HG02759 (cell line): Measurements from ENCODE around the gene PGAM2.

Experiments
- ATAC-seq: cut with Tn5 transposase; IDR thresholded peaks from one replicate; pipeline ENCODE4 v1.9.1; 2021; ENCODE audit warnings: mild to moderate bottlenecking, moderate library complexity; ENCODE audit not compliant: unreplicated experiment

PGAM2 gene

DNA sequence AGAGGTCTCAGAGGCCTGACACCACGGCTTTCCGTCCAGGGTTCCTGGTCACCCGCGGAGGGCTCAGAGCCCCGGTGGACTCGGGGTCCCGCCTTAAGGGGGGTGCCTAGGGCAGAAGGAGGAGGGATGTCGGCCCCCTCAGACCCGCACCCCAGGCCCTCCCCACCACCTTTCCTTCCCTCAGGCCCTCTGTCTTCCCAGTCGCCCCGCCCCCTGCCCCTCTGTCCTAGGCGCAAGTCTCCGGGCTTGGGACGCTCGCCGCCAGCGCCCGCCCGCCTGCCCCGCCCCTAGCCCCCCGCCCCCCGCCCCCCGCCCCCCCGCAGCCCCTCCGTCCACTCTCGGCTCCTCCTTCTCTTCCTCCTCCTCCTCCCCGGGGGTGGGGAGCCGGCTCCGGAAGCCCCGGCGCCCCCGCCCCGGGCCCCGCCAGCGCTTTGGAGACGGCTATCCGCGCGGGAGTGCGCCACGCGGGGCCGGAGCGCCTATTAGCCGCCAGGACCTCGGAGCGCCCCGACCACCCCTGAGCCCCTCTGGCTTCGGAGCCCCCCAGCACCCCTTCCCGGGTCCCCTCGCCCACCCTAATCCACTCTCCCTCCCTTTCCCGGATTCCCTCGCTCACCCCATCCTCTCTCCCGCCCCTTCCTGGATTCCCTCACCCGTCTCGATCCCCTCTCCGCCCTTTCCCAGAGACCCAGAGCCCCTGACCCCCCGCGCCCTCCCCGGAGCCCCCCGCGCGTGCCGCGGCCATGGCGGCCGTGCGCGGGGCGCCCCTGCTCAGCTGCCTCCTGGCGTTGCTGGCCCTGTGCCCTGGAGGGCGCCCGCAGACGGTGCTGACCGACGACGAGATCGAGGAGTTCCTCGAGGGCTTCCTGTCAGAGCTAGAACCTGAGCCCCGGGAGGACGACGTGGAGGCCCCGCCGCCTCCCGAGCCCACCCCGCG, 38.8 kb upstream of the PGAM2 start, which contains the start of gene AEBP1:
Gene AEBP1 (plus strand): TSS at position 423 of the 937 bp plus-strand sequence. CDS start 321 bp downstream, at position 744.
- no peak for ATAC-seq

GRCh38 chr7:44103566-44103922, 38.2 kb upstream of the PGAM2 start:
- no peak for ATAC-seq

DNA sequence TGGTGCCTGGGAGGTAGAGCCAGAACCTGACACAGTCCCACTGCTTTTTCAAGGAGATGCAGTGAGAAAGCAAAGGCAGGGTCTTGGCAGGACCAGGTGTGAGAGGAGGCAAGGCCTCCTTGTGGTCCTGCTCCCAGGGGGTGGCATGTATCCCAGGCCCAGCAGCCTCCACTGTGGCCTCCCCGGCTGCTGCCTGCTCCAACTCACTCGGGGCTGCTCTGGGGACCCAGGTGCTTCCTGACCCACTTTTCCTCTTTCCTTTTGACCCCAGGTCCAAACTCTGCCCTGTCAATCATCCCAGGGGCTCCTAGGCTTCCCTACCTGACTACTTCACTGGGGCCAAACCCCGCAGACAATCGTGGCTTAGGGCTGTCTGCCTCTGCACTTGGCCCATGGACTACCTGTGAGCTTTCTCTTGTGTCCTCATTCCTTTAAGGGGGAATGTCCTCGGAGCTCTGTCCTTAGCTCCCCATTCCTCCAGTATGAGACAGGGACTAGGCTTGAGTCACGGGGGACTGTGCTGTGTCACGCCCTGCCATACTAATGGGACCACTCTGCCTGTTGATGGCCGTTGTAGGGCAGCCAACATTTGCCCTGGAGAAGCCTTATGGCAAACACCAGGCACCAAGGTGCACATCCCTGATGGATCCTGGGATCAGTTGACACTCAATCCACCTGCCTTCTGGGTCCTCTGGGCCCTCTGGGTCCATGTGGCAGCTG, 37.6 kb upstream of the PGAM2 start:
- no peak for ATAC-seq

GRCh38 chr7:44101966-44102845, 36.8 kb upstream of the PGAM2 start:
- ATAC-seq = no peak

GRCh38 chr7:44101303-44101965, 36.1 kb upstream of the PGAM2 start:
- no peak for ATAC-seq

DNA sequence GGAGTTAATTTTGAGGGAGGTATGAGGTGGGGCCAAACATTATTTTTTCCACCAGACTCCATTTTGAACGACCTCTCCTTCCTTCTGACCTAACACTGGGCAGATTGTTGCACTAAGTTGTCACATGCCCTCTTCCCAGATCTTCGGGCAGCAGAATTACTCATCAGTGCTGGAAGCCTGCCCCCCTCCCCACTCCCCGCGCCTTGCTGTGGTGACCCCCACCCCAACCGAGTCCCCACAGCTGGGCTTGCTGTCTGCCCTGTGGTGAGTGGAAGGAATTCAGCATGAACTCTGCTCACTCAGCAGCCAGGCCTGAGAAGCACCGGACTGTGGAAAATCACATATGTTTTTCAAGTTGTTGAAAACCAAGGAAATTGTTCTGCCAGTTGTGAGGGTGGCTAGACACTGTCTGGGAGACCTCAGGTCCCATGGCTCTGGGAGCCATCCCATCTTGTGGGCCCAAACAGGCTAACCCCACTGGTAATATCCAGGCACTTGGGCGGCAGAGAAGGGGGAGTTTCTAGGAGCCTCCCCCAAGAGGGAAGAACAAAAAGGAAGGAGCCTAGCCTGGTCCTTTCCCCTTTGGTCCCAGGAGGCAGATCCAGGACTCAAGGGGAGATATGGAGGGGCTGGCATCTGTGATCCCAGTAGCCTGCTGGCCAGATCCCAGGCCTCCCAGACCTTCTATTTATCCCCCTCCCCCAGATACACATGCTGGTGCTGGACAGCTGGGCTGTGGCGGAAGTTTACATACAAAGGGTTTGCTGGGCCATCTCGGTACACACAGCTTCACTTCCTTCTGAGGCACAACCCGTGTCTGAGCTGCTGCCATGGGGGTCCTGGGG, 35.3 kb upstream of the PGAM2 start:
- ATAC-seq = no peak

GRCh38 chr7:44099669-44100068, 34.3 kb upstream of the PGAM2 start:
- no peak for ATAC-seq

DNA sequence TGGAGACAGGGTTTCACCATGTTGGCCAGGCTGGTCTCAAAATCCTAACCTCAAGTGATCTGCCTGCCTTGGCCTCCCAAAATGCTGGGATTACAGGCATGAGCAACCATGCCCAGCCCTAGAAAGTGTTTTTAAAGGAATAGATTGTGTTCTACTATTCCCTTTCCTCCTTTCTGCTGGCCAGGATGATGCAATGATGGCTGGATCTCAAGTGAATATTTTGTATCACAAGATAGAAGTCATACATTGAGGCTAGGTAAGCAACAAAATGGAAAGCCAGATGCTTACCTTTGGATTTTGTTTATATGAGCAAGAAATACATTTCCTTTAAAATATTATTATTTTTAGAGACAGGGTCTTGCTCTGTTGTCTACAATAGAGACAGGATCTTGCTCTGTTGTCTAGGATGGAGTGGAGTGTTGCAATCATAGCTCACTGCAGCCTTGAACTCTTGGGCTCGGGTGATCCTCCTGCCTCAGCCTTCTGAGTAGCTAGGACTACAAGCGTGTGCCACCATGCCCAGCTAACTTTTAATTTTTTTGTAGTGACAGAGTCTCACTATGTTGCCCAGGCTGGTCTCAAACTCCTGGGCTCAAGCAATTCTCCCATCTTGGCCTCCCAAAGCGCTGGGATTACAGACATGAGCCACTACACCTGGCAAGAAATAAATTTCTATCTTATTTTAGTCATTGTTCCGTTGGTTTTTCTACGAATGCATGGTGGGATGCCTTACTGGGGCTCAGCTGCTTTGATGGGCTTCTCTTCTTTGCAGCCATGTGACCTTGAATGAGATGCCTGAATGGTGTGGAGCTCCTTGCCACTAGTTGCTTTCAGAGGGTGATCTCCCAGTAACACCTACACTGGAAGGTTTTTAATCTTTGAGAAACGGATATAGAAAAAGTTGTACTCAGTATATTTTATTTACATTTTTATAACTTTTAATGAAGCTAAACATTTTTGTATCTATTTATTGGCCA, 33.0 kb upstream of the PGAM2 start:
- no peak for ATAC-seq

DNA sequence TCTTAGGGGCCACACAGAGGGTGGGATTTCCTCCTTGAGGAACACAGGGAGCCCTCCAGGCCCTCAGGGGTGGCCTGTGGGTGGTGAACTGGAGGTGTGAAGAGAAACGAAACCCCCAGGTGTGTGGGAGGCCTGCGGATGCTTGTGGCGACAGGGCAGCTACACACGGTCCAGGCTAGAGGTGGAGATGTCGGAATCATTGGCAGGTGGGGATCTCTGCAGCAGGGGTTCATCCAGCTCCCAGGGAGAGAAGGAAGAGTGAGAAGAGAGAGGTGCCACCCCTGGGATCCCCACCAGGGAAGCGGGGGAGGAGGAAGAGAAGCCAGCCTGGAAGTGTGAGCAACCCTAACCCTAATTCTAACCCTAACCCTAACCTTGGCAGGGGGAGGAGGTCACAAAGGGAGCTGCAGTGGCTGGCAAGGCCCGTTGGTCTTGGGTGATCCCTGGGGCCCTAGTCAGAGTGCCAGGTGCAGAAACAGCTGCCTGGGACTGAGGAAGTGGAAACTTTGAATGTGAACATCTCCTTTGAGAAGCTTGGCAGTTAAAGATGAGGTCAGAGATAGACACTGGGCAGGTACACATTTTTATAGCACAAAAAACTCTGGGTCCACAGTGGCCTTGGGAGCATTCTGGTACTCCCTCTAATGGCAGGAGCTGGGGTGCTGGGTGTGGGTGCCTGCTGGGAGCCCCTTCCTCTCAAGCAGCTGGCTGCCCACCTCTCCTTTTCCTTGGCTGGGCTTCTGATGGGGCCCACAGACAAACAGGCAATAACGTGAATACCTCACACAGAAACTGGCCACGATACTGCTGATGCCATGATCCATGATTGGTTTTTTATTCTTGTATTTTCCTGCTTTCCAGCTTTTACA, 31.9 kb upstream of the PGAM2 start:
- peak; percentile 81 for ATAC-seq

DNA sequence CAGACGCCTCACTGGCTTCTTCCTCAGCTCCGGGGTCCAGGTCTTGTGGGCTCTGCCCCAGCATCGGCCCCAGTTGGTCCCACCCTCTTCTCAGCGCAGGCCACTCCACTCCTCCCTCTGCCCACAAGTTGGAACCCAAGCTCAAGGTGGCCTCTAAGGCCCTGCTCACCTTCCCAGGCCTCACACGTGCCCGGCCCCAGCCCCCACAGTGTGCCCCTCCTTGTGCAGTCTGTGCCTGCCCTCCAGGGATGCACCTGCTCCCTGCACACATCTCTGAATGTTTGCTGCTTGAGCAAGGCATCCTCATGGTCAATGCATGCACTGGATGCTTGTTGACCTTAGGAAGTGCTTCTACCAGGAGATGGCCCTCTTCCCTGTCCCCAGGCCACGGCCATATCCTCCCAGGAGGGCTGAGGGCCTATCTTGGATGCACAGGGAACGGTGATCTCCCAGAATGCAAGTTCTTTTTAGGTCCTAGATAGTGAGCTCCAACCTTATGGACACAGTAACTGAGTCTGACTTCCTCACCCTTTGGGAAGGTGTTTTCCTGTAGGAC, 31.0 kb upstream of the PGAM2 start:
- no peak for ATAC-seq

DNA sequence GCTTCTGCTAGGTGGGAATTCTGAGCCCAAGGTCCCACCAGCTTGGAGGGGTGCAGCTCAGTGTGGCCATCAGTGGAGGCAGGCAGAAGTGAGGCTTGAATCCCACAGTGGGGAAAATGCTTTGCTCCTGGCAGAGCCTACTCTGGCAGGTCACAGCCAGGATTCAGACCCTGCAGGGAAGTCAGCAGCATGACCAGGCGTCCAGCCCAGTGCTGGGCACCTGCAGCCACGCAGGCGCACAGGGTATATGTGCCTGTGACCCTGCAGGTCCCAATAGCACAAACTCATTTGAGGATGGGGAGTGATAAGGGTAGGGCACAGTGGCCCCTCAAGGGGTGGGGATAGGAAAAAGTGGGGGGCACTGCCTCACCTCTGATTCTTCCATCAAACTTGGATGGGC, 30.4 kb upstream of the PGAM2 start:
- ATAC-seq = no peak

DNA sequence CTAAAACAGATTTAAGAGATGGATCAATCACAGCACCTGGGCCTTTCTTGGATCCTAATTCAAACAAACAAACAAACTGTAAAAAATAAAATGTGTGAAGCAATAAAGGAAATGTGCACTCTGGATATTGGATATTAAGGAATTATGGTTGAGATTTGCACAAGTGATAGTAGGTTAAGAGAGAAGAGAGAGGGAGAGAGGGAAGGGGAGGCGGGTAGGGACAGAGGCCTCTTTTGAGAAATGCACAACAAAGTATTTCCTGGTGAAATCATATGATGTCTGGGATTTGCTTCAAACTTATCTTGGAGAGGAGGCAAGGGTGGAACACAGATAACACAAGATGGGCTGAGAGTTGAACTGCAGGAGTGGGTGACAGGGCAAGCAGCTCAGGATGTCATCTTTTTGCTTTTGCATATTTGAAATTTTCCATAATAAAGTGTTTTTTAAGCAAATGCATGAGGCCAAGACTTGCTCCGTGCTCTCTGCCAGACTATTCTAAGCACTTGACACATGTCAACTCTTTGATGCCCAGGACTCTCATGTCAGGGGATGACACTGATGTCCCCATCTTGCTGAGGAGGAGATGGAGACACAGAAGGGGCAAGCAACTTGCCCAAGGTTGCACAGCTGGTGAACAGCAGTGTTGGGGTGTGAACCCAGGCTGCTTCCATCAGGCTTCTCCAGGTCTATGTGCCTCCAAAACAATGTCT, 29.7 kb upstream of the PGAM2 start:
- no peak for ATAC-seq

- no peak for ATAC-seq
Observed at GRCh38 chr7:44094365-44094764, 29.0 kb upstream of the PGAM2 start.

- no peak for ATAC-seq
Observed at GRCh38 chr7:44093102-44093641, 27.8 kb upstream of the PGAM2 start.

- no peak for ATAC-seq
Observed at GRCh38 chr7:44087911-44088838, 22.8 kb upstream of the PGAM2 start.
